Prostate gland (tissue), 2 donors: ENCODE measurements around the gene SFRP2. TPM values are rescaled to one million over a fixed set of nuclear protein-coding genes. Genes with fewer than 3 reads are reported as not detected.

Experiments
- total RNA-seq, 2 donors: library from RNA; depleted of rRNA; stranded (reverse); fragments of >200 nt; gene quantifications; one replicate each; pipeline ENCODE4 v1.1.0, GENCODE V29; 2016

SFRP2 gene
- total RNA-seq, 2 donors from 2014 or later = 3.7 to 6.1 TPM

Other genes starting within 250 kb of the SFRP2 start
- 1 to 10 TPM; 5.5 to 8.9 TPM for gene TLR2, start 104.8 kb downstream of the SFRP2 start, total RNA-seq
- 1 to 10 TPM in 1 of 2 donors, not detected in 1; 1.9 TPM for gene RNF175, start 29.1 kb downstream of the SFRP2 start, total RNA-seq